Heart left ventricle (tissue), 13 donors: ENCODE data around the gene PLA2R1.
"Not testable (repeated sequence)": the region's sequence is repeated elsewhere in the genome, so short reads cannot be mapped to it uniquely, and the experiment has no call there.

ENCODE experiments used
- CTCF ChIP-seq, 12 donors: fragments of 200-600 bp; sonication (generic) in 4 of 12; IDR thresholded peaks; one replicate each; pipeline versions ENCODE4 v1.5.0 to v1.8.0; 2018 to 2022; ENCODE audit warnings: antibody characterized with exemption in 12 of 12, mild to moderate bottlenecking in 5 of 12
- POLR2A ChIP-seq, 2 donors: fragments of 450-650 bp; IDR thresholded peaks; one replicate each; pipeline ENCODE4 v1.6.1; 2017; ENCODE audit warnings: antibody characterized with exemption in 2 of 2, mild to moderate bottlenecking in 2 of 2, moderate library complexity in 2 of 2
- donor health status: ischemic (EF 13 %, LVEDD 7.1; RV severe dilation, severe dysfunction).
- donor health status: DM: no; HTN: yes; CAD: no.
- donor health status: DM: no; HTN: no; CAD: no.
- donor health status: ischemic (EF 25% LVEDD 6.9; RV normal size, moderate dysfunction).
- donor health status: ischemic (EF 25% LVEDD 5.7; RV mildly dilated, moderate dysfunction).
- donor health status: ischemic (EF 35%, LVEDD 5.7; RV mildly dilated, moderate dysfunction).
- donor health status: nonischemic (EF 11% LVEDD 7.7; RV severe dilation, severe dysfunction).
- donor health status: DM: yes; HTN: yes; CAD: no.
- donor health status: PGD.
- donor health status: ischemic (EF 29% LVEDD 5.4; RV normal size, mild dysfunction).
- donor health status: nonischemic (EF 23%, LVEDD 6.1; RV moderate dilation, normal function).

GRCh38 chr2:159962513-159962912 lies 99.9 kb downstream of the PLA2R1 start:
- TF ChIP-seq CTCF, POLR2A (IDR thresholded peaks at IDR 0.05): not testable (repeated sequence)
